ENCODE data around the gene PRKCH. TPM values are rescaled to one million over a fixed set of nuclear protein-coding genes. Genes with fewer than 3 reads are reported as not detected.

The PRKCH gene
- total RNA-seq, 1 experiment from 2014 or later, result 10.3 TPM

GRCh38 chr14:61288228-61288627 lies 33.2 kb upstream of the PRKCH start (continued):
- TF ChIP-seq, protein P1, sequence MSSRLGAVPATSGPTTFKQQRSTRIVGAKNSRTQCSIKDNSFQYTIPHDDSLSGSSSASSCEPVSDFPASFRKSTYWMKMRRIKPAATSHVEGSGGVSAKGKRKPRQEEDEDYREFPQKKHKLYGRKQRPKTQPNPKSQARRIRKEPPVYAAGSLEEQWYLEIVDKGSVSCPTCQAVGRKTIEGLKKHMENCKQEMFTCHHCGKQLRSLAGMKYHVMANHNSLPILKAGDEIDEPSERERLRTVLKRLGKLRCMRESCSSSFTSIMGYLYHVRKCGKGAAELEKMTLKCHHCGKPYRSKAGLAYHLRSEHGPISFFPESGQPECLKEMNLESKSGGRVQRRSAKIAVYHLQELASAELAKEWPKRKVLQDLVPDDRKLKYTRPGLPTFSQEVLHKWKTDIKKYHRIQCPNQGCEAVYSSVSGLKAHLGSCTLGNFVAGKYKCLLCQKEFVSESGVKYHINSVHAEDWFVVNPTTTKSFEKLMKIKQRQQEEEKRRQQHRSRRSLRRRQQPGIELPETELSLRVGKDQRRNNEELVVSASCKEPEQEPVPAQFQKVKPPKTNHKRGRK (CRISPR knock-in tag; IDR thresholded peaks at IDR 0.05; ENCODE audit: borderline replicate concordance), result no peak
- no peak for TF ChIP-seq HMGA2 (CRISPR knock-in tag; IDR thresholded peaks at IDR 0.05)
- TF ChIP-seq IRF1 (CRISPR knock-in tag; IDR thresholded peaks at IDR 0.05), result no peak
- no peak for TF ChIP-seq GTF2I (CRISPR knock-in tag; conservative IDR thresholded peaks at IDR 0.05)

DNA sequence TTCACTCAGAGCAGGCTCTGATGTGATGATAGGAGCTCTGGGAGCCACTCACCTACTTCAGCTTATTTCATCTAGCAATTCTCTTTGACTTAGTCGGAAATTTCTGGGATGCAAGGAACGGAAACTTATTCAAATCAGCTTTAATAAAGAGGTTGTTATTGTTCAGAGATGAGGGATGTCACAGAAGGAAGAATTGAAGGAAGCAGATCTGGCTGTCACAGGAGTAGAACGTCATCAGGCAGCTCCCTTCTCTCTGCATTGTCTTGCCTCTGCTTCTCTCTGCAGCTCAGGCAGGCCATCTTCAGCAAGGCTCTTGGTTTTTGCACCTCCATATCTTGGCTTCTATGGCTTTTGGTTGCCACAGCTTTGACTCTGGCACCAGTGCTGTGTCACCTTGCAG lies 32.7 kb upstream of the PRKCH start:
- no peak overlapping the region for H3K4me3 Mint-ChIP-seq
- CTCF ChIA-PET, result interaction anchor here (1.5 kb wide), 1 partner anchor 9 kb away, joined by 5 read pairs; no protein-coding TSS in a partner anchor
- no peaks in the 10 kb centered on the region; the same call in 1 of the 2 replicates for H3K27me3 Mint-ChIP-seq (ENCODE audit: low read depth)
- POLR2A ChIA-PET, result no interaction called here
- TF ChIP-seq TEAD4 (CRISPR knock-in tag; IDR thresholded peaks at IDR 0.05), result no peak
- TF ChIP-seq, protein P2, sequence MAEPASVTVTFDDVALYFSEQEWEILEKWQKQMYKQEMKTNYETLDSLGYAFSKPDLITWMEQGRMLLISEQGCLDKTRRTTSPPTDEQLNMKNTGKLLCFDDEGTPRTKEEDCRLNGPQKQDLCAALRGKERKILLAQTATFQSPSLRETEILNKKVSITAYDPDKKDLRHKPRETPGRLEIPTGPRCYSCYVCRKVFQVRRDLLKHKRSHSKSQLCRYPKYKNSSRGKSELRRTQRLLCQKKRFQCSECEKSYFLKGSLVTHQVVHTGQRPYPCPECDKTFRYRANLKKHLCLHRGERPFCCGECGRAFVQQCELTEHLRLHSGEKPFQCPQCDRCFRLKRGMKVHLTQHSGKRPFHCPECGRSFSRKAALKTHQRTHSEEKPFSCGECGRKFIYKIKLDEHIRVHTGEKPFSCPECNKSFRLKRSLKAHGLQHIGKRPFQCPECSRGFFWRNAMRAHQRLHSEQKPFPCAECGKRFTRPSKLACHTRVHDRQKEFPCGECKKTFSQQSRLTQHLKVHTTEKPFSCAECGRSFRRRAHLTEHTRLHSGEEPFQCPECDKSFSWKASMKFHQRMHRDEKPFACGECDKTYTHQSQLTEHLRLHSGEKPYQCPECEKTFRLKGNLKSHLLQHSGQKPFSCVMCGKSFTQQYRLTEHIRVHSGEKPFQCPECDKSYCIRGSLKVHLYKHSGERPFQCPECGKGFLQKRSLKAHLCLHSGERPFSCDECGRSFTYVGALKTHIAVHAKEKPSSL (CRISPR knock-in tag; conservative IDR thresholded peaks at IDR 0.05), result no peak
- TF ChIP-seq RELA (CRISPR knock-in tag; IDR thresholded peaks at IDR 0.05; ENCODE audit: borderline replicate concordance), result no peak
- TF ChIP-seq, protein P3, sequence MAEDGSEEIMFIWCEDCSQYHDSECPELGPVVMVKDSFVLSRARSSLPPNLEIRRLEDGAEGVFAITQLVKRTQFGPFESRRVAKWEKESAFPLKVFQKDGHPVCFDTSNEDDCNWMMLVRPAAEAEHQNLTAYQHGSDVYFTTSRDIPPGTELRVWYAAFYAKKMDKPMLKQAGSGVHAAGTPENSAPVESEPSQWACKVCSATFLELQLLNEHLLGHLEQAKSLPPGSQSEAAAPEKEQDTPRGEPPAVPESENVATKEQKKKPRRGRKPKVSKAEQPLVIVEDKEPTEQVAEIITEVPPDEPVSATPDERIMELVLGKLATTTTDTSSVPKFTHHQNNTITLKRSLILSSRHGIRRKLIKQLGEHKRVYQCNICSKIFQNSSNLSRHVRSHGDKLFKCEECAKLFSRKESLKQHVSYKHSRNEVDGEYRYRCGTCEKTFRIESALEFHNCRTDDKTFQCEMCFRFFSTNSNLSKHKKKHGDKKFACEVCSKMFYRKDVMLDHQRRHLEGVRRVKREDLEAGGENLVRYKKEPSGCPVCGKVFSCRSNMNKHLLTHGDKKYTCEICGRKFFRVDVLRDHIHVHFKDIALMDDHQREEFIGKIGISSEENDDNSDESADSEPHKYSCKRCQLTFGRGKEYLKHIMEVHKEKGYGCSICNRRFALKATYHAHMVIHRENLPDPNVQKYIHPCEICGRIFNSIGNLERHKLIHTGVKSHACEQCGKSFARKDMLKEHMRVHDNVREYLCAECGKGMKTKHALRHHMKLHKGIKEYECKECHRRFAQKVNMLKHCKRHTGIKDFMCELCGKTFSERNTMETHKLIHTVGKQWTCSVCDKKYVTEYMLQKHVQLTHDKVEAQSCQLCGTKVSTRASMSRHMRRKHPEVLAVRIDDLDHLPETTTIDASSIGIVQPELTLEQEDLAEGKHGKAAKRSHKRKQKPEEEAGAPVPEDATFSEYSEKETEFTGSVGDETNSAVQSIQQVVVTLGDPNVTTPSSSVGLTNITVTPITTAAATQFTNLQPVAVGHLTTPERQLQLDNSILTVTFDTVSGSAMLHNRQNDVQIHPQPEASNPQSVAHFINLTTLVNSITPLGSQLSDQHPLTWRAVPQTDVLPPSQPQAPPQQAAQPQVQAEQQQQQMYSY (CRISPR knock-in tag; IDR thresholded peaks at IDR 0.05), result no peak
- TF ChIP-seq CTCF (IDR thresholded peaks at IDR 0.05), result no peak
- TF ChIP-seq ZNF671 (CRISPR knock-in tag; IDR thresholded peaks at IDR 0.05), result no peak
- no peak for TF ChIP-seq ESRRA (CRISPR knock-in tag; IDR thresholded peaks at IDR 0.05; ENCODE audit: borderline replicate concordance)
- H3K4me1 Mint-ChIP-seq, result peaks cover 6% of the 10 kb centered on the region; the same call in 1 of the 2 replicates
- H3K27ac Mint-ChIP-seq, result no peak overlapping the region; the same call in 1 of the 2 replicates
- DNase-seq (ENCODE audit: low spot score), result no peak
- H3K36me3 Mint-ChIP-seq, result no peaks in the 10 kb centered on the region
- no peaks in the 10 kb centered on the region for H3K9me3 Mint-ChIP-seq
- ATAC-seq, result no peak

- ChIA-PET CTCF (no interaction called here), POLR2A (no interaction called here)
- Mint-ChIP-seq H3K27ac (no peak overlapping the region), H3K27me3 (ENCODE audit: low read depth) (no peaks in the 10 kb centered on the region; the same call in 1 of the 2 replicates), H3K36me3 (no peaks in the 10 kb centered on the region), H3K9me3 (no peaks in the 10 kb centered on the region), H3K4me1 (peaks cover 4% of the 10 kb centered on the region; the same call in 1 of the 2 replicates), H3K4me3 (no peak overlapping the region)
- no peak for DNase-seq (ENCODE audit: low spot score)
- ATAC-seq, result no peak
- TF ChIP-seq CBFB (CRISPR knock-in tag; IDR thresholded peaks at IDR 0.05; ENCODE audit: low read depth) (no peak), ZNF121 (CRISPR knock-in tag; IDR thresholded peaks at IDR 0.05) (no peak), ATF3 (CRISPR knock-in tag; conservative IDR thresholded peaks at IDR 0.05) (no peak), ZNF423 (CRISPR knock-in tag; IDR thresholded peaks at IDR 0.05) (no peak), ATF2 (CRISPR knock-in tag; IDR thresholded peaks at IDR 0.05; ENCODE audit: borderline replicate concordance, low read depth) (no peak), RELA (CRISPR knock-in tag; IDR thresholded peaks at IDR 0.05; ENCODE audit: borderline replicate concordance) (no peak), RORB (CRISPR knock-in tag; IDR thresholded peaks at IDR 0.05) (no peak), TEAD1 (CRISPR knock-in tag; IDR thresholded peaks at IDR 0.05) (no peak)
- TF ChIP-seq, protein P3 (CRISPR knock-in tag; IDR thresholded peaks at IDR 0.05), result no peak
These were observed 30.7 kb upstream of the PRKCH start for GRCh38 chr14:61290701-61291100.

Measured in WTC11 (cell line).